Sigmoid colon (tissue), 7 donors: ENCODE data around the gene BCCIP. TPM values are rescaled to one million over a fixed set of nuclear protein-coding genes. Genes with fewer than 3 reads are reported as not detected.

Experiments
- DNase-seq: peaks from one replicate; pipeline ENCODE4 v3.0.0-alpha.2; 2019
- H3K27ac ChIP-seq, 4 donors: fragments of 200-600 bp; sonication (generic); one replicate each; pipeline ENCODE4 v1.5.1; 2016 to 2019; ENCODE audit warnings: mild to moderate bottlenecking in 1 of 4
- H3K27me3 ChIP-seq, 3 donors: fragments of 200-600 bp; sonication (generic); one replicate each; pipeline ENCODE4 v1.5.1; 2019; ENCODE audit warnings: mild to moderate bottlenecking in 1 of 3
- H3K36me3 ChIP-seq, 4 donors: fragments of 200-600 bp; sonication (generic); one replicate each; pipeline ENCODE4 v1.5.1; 2016 to 2019
- H3K4me1 ChIP-seq, 4 donors: fragments of 200-600 bp; sonication (generic); one replicate each; pipeline ENCODE4 v1.5.1; 2017 to 2019
- H3K4me3 ChIP-seq, 4 donors: fragments of 200-600 bp; sonication (generic); one replicate each; pipeline ENCODE4 v1.5.1; 2017 to 2019; ENCODE audit warnings: mild to moderate bottlenecking in 2 of 4, moderate library complexity in 1 of 4
- H3K9me3 ChIP-seq, 4 donors: fragments of 200-600 bp in 3 of 4; sonication (generic) in 3 of 4; one replicate each; pipeline versions ENCODE4 v1.5.1 to v1.6.1; 2013 to 2019
- CTCF ChIP-seq, 4 experiments: fragments of 450-650 bp in 3 of 4; fragments of 200-600 bp in 1 of 4; IDR thresholded peaks; one replicate each; pipeline ENCODE4 v1.5.1; 2016 to 2019; ENCODE audit warnings: antibody characterized with exemption in 4 of 4, mild to moderate bottlenecking in 3 of 4, moderate library complexity in 2 of 4
- EP300 ChIP-seq, 4 donors: sonication (generic); formaldehyde crosslinking; IDR thresholded peaks; one replicate each; pipeline ENCODE4 v1.6.1; 2017; ENCODE audit warnings: antibody characterized with exemption in 4 of 4
- POLR2A ChIP-seq, 2 donors: fragments of 450-650 bp; IDR thresholded peaks; one replicate each; pipeline ENCODE4 v1.6.1; 2016; ENCODE audit warnings: antibody characterized with exemption in 2 of 2, mild to moderate bottlenecking in 2 of 2, moderate library complexity in 2 of 2
- POLR2AphosphoS5 ChIP-seq, 4 donors: sonication (generic); formaldehyde crosslinking; IDR thresholded peaks; one replicate each; pipeline ENCODE4 v1.6.1; 2017; ENCODE audit warnings: antibody characterized with exemption in 4 of 4
- WGBS, 2 donors: extraction: QIAGEN DNeasy Blood & Tissue Kit; methylation state at CpG; one replicate each; pipeline ENCODE4 v1.1.7; 2013; 5-methylcytosine and 5-hydroxymethylcytosine counted together
- intact Hi-C: fragments of 100-400 bp; cut with DNase I; formaldehyde crosslinking; loops from one replicate; pipeline ENCODE4 v1.15.1; 2023
- polyA plus RNA-seq, 3 donors: library from polyadenylated mRNA; stranded (reverse); fragments of 200-250 nt; gene quantifications; one replicate each; pipeline ENCODE4 v1.2.3, GENCODE V29; 2013
- total RNA-seq, 4 donors: library from RNA; depleted of rRNA; stranded (reverse); fragments of >200 nt; gene quantifications; one replicate each; pipeline ENCODE4 v1.1.0, GENCODE V29; 2016
- donor health status: healthy with polysubstance abuse.
- donor health status: Bipolar disorder and iron deficiency.
- donor health status: healthy.

Gene BCCIP
- total and polyA plus RNA-seq, 7 donors = 37.7 to 61.4 (median 49.9) TPM

DNA sequence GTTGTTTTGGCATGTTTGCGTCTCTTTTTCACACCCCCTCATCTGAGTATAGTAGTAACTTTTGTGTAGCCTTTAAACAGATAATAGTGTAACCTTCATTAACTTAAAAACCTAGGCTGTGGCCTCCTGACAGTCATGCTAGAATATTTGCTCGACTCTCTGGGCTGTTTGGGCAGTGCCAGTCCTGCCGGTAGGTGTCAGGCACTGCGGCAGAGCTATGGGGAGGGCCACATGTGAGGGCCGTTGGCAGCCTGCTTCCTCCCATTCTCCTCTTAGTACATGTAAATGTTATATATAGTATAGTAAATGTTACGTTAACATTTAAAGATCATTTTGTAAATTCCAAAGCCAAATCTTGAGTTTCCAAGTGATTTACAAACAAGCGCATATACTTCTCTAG is 26.1 kb downstream of the BCCIP start:
- TF ChIP-seq EP300 (IDR thresholded peaks at IDR 0.05) (no peak), CTCF (IDR thresholded peaks at IDR 0.05) (no peak), POLR2A (IDR thresholded peaks at IDR 0.05) (no peak), POLR2AphosphoS5 (IDR thresholded peaks at IDR 0.05) (no peak)
- no peaks in the 10 kb centered on the region for H3K9me3 ChIP-seq
- no peaks in the 10 kb centered on the region for H3K27me3 ChIP-seq
- peaks cover 0 to 64% (median 17%) of the 10 kb centered on the region in 4 donors for H3K36me3 ChIP-seq
- intact Hi-C loops = loop anchor here (1.0 kb wide), 1 partner anchor 17 kb away; no protein-coding TSS in a partner anchor
- DNase-seq = no peak
- peaks cover 0 to 6% (median 3%) of the 10 kb centered on the region in 4 donors for H3K4me1 ChIP-seq
- H3K27ac ChIP-seq = no peak overlapping the region
- no peak overlapping the region for H3K4me3 ChIP-seq
- 89% methylated on average over 7 of the region's 7 CpGs for WGBS, 2 donors

DNA sequence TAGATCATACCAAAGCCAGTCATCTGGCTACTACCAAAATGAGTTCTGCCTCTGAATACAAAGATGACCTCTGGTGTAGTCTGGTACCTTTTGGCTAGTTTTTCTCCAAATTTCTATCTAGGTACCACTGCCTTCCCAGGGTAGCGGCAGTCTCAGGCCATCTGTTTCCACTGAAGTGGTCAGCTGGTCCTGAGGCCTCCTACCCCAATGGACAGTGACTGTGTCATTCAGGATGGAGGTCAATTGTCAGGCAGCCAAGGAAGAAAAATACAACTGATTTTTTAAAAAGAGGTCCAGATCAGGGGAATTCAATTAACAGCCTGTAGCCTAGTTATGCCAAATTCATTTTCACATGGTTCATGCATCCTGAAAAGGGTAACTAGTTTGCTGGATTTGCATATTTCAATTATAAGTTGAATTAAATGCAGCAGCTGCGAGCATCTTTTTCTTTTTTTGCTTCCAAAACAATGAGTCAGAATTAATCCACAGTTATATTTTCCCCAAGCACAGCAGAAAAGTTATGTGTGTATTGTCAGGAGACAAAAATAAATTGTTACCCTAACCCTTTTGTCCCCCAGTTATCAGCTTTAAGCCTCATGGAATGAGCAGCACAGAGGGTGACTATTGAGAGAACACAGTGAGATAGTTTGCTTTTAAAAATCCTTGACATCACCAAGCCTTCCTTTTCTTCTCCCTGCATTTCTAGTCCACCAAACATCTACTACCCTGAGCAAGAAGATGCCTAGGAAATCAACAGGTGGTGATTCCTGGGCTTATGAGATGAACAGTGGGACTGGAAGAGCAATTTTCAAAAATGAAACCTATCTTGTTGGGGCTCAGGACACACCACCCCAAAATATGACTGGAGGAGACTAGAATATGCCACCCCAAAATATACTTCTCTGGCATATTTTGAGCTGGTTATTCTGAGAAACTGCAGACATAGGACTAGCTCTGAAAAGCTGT is 27.7 kb downstream of the BCCIP start:
- Histone ChIP-seq H3K36me3 (peaks cover 0 to 62% (median 17%) of the 10 kb centered on the region in 4 donors), H3K27ac (no peak overlapping the region)

GRCh38 chr10:125852487-125852886 is 29.1 kb downstream of the BCCIP start:
- no peak for DNase-seq
- intact Hi-C loops = no loop called here

More for the DNA sequence above, 27.7 kb downstream of the BCCIP start:
- Histone ChIP-seq H3K9me3 (no peaks in the 10 kb centered on the region), H3K4me3 (no peak overlapping the region), H3K4me1 (no peaks in the 10 kb centered on the region), H3K27me3 (no peaks in the 10 kb centered on the region)
- WGBS, 2 donors = 88 to 94% methylated on average over 2 of the region's 2 CpGs
- DNase-seq = no peak
- TF ChIP-seq CTCF (IDR thresholded peaks at IDR 0.05) (no peak), POLR2AphosphoS5 (IDR thresholded peaks at IDR 0.05) (no peak), EP300 (IDR thresholded peaks at IDR 0.05) (no peak), POLR2A (IDR thresholded peaks at IDR 0.05) (no peak)
- intact Hi-C loops = no loop called here

DNA sequence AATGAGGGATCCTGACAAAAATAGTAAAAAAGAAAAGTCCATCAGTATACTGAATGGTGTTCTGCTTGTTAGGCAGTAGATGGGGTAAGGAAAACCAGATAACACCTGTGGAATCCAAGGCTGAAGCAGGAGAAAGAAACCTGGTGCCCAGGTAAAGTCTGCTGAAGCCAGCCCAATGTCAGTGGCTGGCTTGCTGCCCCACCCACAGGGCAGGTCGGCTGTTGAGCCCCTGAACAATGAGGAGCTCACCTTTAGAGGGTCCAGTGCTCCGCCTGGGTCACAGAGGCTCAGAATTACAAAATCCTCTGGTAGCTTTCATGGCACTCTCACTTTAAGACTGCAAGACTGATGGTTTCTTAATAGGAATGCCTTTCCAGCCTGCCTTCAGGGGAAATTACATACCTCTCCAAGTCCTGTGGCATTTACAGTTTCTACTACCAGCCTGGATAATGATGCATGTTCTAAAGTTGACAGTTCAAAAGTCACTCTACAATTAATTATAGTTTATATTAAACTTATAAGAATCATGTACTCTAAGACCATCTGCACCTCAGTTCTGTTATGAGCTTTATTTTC is 33.9 kb downstream of the BCCIP start:
- Histone ChIP-seq H3K27me3 (no peaks in the 10 kb centered on the region), H3K27ac (no peak overlapping the region), H3K9me3 (no peaks in the 10 kb centered on the region), H3K4me3 (no peak overlapping the region), H3K4me1 (no peaks in the 10 kb centered on the region), H3K36me3 (peaks cover 0 to 47% (median 6%) of the 10 kb centered on the region in 4 donors)
- WGBS, 2 donors = 74 to 84% methylated on average over 2 of the region's 2 CpGs
- TF ChIP-seq POLR2AphosphoS5 (IDR thresholded peaks at IDR 0.05) (no peak), CTCF (IDR thresholded peaks at IDR 0.05) (no peak), EP300 (IDR thresholded peaks at IDR 0.05) (no peak), POLR2A (IDR thresholded peaks at IDR 0.05) (no peak)
- no peak for DNase-seq
- intact Hi-C loops = no loop called here

More at GRCh38 chr10:125852487-125852886, 29.1 kb downstream of the BCCIP start:
- H3K4me1 ChIP-seq = no peaks in the 10 kb centered on the region
- H3K36me3 ChIP-seq = peaks cover 0 to 66% (median 20%) of the 10 kb centered on the region in 4 donors
- no peak overlapping the region for H3K27ac ChIP-seq
- no peak overlapping the region for H3K4me3 ChIP-seq
- TF ChIP-seq CTCF (IDR thresholded peaks at IDR 0.05) (no peak), EP300 (IDR thresholded peaks at IDR 0.05) (no peak), POLR2AphosphoS5 (IDR thresholded peaks at IDR 0.05) (no peak), POLR2A (IDR thresholded peaks at IDR 0.05) (no peak)
- H3K27me3 ChIP-seq = no peaks in the 10 kb centered on the region
- H3K9me3 ChIP-seq = no peaks in the 10 kb centered on the region
- WGBS, 2 donors = 96 to 98% methylated on average over 7 of the region's 7 CpGs
